ENCODE measurements around the gene PACSIN3. TPM values are rescaled to one million over a fixed set of nuclear protein-coding genes. Genes with fewer than 3 reads are reported as not detected.

The PACSIN3 gene
- total and polyA plus RNA-seq, 2 of the 8 experiments (the other 6 are each of a cell fraction or from before 2014, with no cell fraction given): 23.8 to 47.2 TPM

GRCh38 chr11:47185305-47186075, 744 bp downstream of the PACSIN3 start (continued):
- TF ChIP-seq TCF12 (IDR thresholded peaks at IDR 0.05; ENCODE audit: low read depth, low read length): no peak
- TF ChIP-seq BACH1 (IDR thresholded peaks at IDR 0.05; ENCODE audit: low read length): no peak
- TF ChIP-seq HDAC2 (IDR thresholded peaks at IDR 0.05; ENCODE audit: borderline replicate concordance in 1 of 2, low read depth in 2 of 2, low read length in 2 of 2): no peak
- TF ChIP-seq EZH2 (IDR thresholded peaks at IDR 0.05; ENCODE audit: low read depth, low read length, severe bottlenecking): no peak
- no peak for TF ChIP-seq SUZ12 (IDR thresholded peaks at IDR 0.05; ENCODE audit: low read length)
- peak; percentile 64 for TF ChIP-seq PHF8 (conservative IDR thresholded peaks at IDR 0.05; ENCODE audit: low read depth, low read length)
- TF ChIP-seq ZNF274 (IDR thresholded peaks at IDR 0.05; ENCODE audit: borderline replicate concordance, extremely low read depth, low read length): no peak
- TF ChIP-seq POLR2A (IDR thresholded peaks at IDR 0.05; ENCODE audit: control extremely low read depth in 1 of 2, low read depth in 2 of 2, low read length in 2 of 2): peak in 1 of 2 experiments; percentile 85; a peak in 2 of 3 replicates
- TF ChIP-seq SIX5 (IDR thresholded peaks at IDR 0.05; ENCODE audit: low read depth, low read length): no peak
- no peak for TF ChIP-seq HDAC6 (IDR thresholded peaks at IDR 0.05; ENCODE audit: low read depth, low read length)
- TF ChIP-seq MAFK (IDR thresholded peaks at IDR 0.05; ENCODE audit: low read depth, low read length): no peak
- TF ChIP-seq, protein P1, sequence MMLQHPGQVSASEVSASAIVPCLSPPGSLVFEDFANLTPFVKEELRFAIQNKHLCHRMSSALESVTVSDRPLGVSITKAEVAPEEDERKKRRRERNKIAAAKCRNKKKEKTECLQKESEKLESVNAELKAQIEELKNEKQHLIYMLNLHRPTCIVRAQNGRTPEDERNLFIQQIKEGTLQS (IDR thresholded peaks at IDR 0.05; ENCODE audit: insufficient read depth, low read depth, low read length): no peak
- TF ChIP-seq, protein P2, sequence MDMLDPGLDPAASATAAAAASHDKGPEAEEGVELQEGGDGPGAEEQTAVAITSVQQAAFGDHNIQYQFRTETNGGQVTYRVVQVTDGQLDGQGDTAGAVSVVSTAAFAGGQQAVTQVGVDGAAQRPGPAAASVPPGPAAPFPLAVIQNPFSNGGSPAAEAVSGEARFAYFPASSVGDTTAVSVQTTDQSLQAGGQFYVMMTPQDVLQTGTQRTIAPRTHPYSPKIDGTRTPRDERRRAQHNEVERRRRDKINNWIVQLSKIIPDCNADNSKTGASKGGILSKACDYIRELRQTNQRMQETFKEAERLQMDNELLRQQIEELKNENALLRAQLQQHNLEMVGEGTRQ (IDR thresholded peaks at IDR 0.05; ENCODE audit: low read length): no peak
- no peak for TF ChIP-seq EGR1 (IDR thresholded peaks at IDR 0.05; ENCODE audit: borderline replicate concordance, low read depth, low read length)
- TF ChIP-seq GABPA (IDR thresholded peaks at IDR 0.05; ENCODE audit: borderline replicate concordance, insufficient read depth, low read length): no peak
- TF ChIP-seq CBX8 (IDR thresholded peaks at IDR 0.05; ENCODE audit: borderline replicate concordance, low read depth, low read length): no peak
- no peak for TF ChIP-seq RFX5 (IDR thresholded peaks at IDR 0.05; ENCODE audit: borderline replicate concordance, low read depth, low read length)
- no peak for TF ChIP-seq CBX5 (IDR thresholded peaks at IDR 0.05; ENCODE audit: low read depth, low read length)
- TF ChIP-seq CTCF (IDR thresholded peaks at IDR 0.05; ENCODE audit: control extremely low read depth in 1 of 3, insufficient read depth in 1 of 3, low read depth in 1 of 3, low read length in 3 of 3): 0 out of 4 replicates have a peak, but pooled peaks of 1 of the 3 experiments have one; percentile 1
- TF ChIP-seq SP2 (IDR thresholded peaks at IDR 0.05; ENCODE audit: low read length): no peak
